PFSK-1 (cell line): ENCODE data around the gene COX6A2.

Experiments used
- POLR2AphosphoS5 ChIP-seq: IDR thresholded peaks from 2 replicates; pipeline ENCODE4 v1.6.1; 2012; ENCODE audit warnings: low read depth, mild to moderate bottlenecking, control low read depth, low read length, moderate library complexity
- SIN3A ChIP-seq: IDR thresholded peaks from 2 replicates; pipeline ENCODE4 v1.6.1; 2012; ENCODE audit warnings: mild to moderate bottlenecking, low read length, moderate library complexity, borderline replicate concordance; ENCODE audit not compliant: insufficient read depth
- TF ChIP-seq, protein P1 (sequence below), 2 experiments: IDR thresholded peaks; 2 replicates each; pipeline versions ENCODE4 v1.6.1 to v1.8.0; 2011 to 2012; ENCODE audit warnings: low read depth in 2 of 2, low read length in 2 of 2, control low read depth in 1 of 2, inconsistent platforms in 1 of 2, mild to moderate bottlenecking in 1 of 2, moderate library complexity in 1 of 2; ENCODE audit not compliant: insufficient read depth in 1 of 2

DNA sequence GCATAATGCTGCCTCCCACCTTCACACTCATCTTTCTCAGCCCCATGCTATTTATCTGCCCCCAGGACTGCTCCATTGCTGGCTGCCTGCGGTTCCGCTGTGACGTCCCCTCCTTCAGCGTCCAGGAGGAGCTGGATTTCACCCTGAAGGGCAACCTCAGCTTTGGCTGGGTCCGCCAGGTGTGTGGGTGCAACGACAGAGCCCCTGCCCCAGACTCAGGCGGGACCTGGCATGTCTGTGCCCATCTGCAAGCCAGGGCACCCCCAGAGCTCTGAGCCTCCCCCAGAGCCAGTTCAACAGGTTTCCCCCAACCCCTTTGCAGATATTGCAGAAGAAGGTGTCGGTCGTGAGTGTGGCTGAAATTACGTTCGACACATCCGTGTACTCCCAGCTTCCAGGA lies 48.0 kb downstream of the COX6A2 start:
- TF ChIP-seq, protein P1, sequence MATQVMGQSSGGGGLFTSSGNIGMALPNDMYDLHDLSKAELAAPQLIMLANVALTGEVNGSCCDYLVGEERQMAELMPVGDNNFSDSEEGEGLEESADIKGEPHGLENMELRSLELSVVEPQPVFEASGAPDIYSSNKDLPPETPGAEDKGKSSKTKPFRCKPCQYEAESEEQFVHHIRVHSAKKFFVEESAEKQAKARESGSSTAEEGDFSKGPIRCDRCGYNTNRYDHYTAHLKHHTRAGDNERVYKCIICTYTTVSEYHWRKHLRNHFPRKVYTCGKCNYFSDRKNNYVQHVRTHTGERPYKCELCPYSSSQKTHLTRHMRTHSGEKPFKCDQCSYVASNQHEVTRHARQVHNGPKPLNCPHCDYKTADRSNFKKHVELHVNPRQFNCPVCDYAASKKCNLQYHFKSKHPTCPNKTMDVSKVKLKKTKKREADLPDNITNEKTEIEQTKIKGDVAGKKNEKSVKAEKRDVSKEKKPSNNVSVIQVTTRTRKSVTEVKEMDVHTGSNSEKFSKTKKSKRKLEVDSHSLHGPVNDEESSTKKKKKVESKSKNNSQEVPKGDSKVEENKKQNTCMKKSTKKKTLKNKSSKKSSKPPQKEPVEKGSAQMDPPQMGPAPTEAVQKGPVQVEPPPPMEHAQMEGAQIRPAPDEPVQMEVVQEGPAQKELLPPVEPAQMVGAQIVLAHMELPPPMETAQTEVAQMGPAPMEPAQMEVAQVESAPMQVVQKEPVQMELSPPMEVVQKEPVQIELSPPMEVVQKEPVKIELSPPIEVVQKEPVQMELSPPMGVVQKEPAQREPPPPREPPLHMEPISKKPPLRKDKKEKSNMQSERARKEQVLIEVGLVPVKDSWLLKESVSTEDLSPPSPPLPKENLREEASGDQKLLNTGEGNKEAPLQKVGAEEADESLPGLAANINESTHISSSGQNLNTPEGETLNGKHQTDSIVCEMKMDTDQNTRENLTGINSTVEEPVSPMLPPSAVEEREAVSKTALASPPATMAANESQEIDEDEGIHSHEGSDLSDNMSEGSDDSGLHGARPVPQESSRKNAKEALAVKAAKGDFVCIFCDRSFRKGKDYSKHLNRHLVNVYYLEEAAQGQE (IDR thresholded peaks at IDR 0.05; ENCODE audit: insufficient read depth in 1 of 2, low read depth in 2 of 2, low read length in 2 of 2): no peak
- no peak for TF ChIP-seq POLR2AphosphoS5
- TF ChIP-seq SIN3A: no peak
